HG03196 (cell line): ENCODE data around the gene SMAD2.

ENCODE experiments used
- ATAC-seq: cut with Tn5 transposase; IDR thresholded peaks from one replicate; pipeline ENCODE4 v1.9.1; 2021; ENCODE audit not compliant: unreplicated experiment

The SMAD2 gene

DNA sequence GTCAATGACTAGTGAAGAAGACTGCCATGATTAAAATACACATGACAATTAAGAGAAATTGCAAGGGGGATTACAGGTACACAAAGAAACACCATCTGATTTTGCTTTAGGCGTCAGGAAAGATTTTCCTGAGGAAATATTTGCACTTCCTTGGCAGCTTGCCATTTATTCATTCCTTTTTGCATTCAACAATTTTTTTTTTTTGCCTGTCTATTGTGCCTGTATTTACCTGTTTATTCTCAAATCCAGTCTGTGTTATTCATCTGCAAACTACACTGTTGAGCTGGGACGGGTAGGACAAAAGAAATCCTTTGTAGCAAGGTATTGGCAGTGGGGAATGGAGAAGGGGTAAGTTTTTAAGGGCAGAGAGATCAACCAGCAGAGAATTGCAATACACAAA is 31.8 kb downstream of the SMAD2 start:
- no peak for ATAC-seq

DNA sequence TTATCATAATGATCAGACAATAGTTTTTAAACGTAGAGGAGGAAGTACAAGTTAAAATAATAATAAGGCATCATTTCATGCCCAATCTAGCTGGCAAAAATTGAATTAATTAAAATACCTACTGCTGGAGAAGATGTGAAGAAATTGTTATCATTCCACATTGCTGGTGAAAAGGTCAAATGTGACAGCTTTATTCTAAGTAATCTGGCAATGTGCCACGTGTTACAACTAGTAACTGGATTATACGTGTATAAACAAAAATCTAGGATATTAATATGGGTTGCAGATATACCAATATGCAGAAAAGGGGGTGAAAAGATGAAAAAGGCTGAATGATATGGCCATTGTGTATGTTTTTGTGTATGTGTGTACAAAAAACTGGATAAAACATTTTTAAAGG is 32.4 kb downstream of the SMAD2 start:
- no peak for ATAC-seq

DNA sequence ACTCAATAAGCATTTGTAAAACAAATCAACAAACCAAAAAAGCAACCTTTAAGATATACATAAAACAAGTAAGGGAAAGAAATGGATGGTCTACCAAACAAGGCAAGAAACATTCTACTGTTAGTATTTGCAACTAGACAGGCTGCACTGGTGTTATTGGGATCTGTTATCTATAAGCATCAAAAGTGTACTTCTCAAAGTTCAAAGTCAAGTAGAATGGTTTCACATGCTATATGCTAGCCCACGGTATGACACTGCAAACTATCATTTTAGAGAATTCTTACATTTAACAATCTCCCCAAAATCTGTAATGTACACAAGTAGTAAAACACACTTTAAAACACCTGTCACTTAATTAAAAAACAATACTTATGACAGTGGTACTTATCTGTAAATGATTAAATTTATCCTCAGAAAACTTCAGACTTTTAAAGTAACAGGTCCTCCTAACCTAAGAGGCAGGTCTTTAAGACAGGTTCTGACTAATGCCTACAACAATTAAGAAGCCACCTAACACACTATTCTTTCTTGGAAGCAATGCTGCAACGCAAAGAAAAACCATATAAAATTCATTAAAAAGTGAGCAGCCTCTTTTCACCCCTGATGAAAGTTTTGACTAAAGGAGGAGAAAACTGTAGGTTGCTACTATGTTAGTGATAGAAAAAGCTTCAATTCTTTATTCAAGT is 34.8 kb downstream of the SMAD2 start:
- no peak for ATAC-seq

DNA sequence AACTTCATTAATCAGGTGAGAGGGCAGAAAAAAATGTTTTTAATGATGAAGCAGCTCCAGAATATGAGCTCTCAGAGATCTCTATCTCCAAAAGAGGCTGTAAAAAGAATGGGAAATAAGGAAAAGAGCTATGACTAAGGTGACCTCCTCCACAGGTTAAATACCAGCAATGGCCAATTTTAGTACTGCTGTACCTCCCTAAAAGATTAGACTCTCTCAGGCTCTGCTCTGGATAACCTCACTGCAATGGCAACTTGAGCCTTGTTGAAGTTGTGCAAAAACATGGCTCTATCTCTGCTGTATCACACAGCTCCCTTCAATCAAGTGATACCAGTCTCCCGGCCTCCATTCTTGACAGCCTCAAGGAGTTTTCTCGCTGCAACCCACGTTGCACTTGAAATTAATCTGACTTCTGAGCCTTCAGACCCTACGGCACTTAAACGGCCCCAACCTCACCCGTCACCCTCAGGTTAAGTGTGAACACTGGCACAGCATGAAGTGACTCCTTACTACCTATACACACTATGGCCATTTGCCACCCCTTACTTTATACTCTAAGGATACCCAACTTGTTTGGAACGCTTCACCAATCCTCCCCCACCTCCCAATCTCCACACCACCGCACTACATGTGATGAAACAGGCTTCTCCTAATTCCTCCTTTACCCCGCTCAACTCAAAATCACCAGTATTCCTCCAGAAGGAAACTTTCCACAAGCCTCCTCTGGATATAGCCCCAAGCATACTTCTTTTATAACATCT is 36.3 kb downstream of the SMAD2 start:
- no peak for ATAC-seq

DNA sequence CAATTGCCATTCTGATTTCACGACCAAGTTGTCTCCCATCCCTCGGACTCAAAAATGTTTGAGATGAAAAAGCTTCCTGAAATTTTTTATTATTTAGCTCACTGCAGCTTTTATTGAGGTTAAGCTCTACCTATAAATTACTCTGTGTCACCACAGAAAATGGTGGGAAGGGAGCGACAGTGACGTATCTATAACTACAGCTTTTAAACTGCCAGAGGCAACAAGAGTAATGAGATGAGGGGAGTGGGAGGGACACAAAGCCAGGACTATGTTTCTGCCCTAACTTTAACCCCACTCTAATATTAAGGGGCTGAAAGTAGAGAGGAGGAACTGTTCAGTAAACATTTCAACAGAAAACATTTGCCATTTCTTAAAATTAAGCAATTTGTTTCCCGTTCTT is 37.4 kb downstream of the SMAD2 start:
- no peak for ATAC-seq

DNA sequence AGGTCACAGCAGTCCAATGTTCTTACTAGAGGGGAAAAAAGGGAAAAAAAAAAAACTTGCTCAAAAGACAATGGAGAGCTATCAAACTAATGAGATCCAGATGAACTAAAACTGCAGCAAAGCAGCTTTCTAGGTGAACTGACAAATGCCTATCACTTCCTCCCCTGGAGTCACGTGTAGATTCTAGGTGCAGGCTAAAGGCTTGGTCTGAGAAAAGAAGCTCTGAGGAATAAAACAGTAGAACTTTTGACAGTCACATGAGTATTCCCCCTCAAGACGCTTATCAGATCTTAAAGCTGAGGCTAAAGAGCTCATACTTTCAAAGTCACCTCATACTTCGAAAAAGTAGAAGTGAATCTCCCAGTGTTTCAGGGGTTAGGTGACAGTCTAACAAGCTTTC is 42.3 kb downstream of the SMAD2 start:
- no peak for ATAC-seq

DNA sequence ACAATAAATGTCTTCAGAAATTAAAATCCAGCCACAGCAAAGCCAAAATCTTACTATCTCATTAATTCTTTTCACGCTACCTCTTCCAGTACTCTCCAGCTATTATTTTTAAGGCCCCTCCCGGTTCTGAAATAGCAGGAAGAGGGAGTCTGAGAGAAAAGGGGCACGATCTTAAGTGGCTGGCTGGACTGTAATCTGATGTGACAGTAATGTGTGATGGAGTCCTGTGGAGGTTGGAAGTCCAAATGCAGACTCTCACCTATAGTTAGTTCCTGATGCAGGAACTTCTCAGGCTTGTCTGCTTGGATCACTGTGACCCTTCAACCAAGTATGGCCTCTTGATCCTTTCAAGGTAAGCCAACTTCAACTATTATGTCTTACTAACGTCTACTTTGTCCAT is 43.2 kb downstream of the SMAD2 start:
- ATAC-seq, result no peak

DNA sequence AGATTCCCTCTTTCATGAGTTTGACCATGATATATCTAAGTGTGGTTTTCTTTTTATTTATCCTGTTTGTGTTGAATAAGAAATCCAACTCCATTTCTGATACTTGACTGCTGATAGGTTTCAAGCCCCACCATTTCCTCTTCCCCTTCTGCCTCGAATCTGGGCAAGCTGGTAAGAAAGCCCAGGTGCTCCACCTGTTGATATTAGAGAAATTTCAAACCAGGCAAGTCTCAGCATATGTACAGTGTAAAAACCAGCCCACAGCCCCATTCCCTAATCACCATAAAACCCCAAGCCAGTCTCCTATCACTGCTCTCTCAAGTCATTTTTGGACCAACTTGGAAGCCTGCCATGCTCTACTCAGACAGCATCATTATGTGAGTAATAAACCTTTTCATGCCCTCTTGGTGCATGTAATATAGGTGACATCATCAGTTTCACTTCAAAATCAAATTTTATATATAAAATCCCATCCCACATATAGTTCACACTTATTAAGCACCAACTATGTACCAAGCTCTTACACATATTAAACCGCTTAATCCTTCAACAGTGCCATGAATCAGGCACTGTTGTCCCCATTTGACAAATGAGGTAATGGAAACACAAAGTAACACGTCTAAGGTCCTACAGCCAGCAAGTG is 46.6 kb downstream of the SMAD2 start:
- no peak for ATAC-seq

DNA sequence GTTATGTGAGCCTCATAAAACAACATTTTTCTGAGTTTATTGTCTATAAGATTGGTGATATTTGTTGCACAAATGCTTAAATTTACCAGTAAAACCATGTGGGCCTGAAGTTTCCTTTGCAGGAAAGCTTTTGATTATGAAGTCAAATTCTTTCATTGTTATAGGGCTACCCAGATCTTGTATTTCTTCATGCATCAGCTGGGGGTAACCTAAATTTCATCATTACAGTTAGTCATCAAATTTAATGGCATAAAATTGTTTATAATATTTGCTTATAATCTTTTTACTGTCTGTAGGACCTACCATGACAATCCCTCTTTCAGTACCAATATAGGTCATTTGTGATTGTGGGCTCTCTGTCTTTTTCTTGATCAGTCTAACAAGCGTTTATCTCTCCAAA is 47.8 kb downstream of the SMAD2 start:
- no peak for ATAC-seq

DNA sequence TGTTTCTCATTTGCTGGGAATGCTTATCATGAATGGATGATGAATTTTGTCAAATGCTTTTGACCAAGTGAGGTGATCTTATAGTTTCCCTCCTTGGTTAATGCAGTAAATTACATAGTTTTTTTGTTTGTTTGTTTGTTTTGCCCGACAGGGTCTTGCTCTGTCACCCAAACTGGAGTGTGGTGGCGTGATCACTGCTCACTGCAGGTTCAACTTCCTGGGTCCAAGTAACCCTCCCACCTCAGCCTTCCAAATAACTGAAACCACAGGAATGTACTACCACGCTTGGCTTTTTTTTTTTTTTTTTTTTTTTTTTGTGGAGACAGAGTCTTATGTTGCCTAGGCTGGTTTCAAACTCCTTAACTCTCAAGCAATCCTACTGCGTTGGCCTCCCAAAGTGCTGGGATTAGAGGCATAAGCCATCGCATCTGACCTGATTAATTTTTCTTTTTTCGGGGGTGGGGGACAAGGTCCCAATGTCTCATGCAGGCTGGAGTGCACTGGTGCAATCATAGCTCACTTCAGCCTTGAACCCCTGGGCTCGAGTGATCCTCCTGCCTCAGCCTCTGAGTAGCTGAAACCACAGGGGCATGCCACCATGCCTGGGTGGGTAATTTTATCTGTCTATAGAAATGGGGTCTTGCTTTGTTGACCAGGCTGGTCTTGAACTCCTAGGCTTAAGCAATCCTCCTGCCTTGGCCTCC is 48.6 kb downstream of the SMAD2 start:
- ATAC-seq, result no peak

DNA sequence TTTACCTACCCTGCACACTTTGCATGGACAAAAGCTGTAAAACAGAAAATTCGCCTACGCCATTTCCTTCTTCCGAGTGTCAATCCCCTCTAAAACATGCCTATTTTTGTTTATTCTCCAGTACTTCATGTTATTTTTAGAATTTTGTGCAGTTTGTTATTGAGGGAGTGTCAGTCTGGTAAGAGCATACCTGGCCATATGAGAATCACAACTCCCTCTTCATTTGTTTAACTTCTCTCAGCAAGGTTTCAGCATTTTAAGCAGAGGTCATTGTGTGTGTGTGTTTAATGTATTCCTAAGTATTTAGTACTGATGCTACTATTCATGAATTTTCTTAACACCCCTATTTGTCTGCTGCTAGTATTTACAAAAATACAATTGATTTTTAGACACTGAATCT is 49.4 kb downstream of the SMAD2 start:
- ATAC-seq, result no peak

DNA sequence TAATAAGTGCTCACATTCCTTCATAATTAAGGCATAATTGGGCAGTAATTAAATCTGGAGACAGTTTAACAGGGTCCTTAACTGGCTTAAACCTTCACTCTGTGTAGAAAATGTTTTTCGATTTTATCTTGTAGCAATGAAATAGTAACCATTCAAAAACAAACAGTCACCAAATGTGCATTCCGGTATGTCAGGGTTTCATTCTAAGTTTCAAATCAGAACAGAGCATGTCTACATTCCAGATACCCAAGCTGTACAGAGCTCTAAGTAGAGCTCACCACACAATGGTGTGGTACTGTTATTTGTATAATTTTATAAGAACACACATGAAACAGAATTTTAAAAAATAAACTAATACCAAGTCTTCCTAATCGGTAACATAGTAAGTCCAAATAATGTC is 52.6 kb downstream of the SMAD2 start:
- no peak for ATAC-seq

DNA sequence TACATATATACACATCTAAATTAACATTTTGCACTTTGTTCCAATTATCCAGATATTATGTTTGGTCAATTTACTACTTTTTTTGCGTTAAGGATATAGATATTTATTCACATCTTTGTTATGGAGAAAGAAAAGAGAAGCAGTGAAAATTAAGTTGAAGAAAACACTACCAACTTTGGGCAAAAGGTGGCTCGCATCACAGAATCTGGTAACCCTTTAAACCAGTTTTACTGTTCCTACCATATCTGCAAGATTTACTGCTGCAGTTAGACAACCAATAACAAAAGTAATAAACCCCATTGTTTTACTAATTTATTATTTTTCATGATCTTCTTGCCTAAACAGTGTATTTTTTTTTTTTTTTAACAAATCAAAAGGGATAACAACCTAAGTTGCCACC is 53.6 kb downstream of the SMAD2 start:
- no peak for ATAC-seq

DNA sequence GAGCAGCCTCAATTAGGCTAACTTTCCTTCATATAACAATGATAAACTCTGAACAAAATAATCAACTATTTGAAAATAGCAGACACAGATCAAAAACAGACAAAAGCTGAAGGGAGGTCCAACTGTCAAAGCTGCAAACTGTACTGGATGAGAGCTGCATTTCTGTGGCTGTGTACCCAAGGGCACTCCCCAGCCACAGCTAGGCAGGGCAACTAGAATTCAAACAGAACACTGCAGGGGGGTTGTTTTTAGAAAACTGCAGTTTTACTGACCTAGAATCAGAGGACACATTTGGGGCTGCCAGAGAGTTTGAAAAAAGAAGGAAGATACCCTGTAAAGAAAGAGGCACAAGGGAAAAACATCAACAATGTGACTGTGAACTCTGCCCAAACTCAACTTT is 56.8 kb downstream of the SMAD2 start:
- ATAC-seq, result no peak

DNA sequence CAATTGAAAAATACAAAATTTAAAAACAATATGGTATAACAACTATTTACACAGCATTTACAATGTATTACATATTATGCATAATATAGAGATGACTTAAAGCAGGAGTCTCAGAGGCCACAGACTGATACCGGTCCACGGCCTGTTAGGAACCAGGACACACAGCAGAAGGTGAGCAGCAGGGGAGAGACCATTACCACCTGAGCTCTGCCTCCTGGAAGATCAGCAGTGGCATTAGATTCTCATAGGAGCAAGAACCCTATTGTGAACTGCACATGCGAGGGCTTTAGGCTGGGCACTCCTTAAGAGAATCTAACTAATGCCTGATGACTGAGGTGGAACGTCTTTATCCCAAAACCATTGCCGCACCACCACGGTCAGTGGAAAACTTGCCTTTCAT is 58.0 kb downstream of the SMAD2 start:
- no peak for ATAC-seq

DNA sequence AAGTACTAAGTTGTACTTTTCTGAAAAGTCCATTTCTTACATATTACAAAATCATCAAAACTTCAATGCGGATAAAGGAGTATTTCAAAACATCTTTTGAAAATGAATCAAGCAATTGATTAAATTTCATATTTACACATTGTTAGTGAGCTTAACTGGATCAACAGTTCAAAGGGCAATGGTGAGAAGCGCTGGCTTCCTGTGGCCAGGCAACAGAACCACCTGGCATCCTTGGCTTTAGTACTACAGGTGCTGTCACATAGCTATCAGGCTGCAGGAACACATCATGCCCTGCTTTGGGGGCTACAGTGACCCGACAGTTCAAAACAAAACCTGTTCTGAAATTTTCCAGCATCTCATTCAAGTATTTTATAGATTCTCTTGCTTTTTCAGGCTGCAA is 59.2 kb downstream of the SMAD2 start:
- no peak for ATAC-seq

DNA sequence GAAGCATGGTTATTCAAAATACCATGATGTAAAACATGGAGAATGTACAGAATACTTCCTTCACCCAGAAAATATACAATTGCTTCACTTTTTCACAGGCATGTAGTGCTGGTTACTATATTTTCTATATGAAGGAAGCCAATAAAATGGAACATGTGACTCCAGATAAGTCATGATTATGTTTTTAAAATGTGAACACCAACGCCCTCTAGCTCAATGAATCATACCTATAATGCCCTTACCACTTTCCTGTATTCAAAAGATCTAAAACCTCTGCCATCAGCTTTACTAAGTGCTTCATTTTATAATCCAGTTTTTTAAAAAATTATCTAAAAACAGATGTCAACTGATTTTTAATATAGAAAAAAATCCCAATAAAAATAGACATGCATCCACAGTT is 59.9 kb downstream of the SMAD2 start:
- ATAC-seq, result no peak

DNA sequence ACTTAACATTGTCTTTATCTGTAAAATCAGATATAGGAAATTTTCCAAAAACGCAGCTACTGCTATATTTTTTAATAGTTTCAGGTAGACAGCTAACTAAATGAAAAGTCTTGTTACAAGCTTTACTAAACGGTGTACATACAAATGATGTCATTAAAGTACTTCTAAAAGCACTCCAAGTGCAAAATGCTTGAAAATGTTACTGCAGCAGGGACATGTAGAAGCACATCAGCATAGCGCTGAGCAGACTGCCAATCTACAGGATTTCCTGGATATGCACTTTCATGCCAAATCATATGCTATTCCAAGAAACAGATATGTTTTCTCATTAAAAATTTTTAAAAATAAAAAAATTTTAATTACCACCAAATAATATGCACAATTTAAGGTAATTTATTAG is 61.7 kb downstream of the SMAD2 start:
- no peak for ATAC-seq

DNA sequence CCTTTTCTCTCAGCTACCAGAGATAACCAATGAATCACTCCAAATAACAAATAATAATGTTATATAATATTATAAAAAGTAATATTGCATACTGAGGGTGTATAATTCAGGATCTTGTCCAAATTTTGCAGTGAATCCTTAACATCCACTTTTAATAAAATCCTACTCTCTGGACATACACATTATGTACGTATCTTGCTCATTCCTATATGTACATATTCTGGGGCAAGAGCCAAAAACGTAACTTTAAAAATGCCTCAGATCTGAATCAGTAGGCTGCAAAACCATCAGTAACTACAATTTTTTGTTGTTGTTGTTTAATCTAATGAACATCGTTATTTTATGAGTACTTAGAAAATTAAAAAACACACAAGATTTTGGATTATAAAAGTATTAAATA is 65.3 kb downstream of the SMAD2 start:
- ATAC-seq, result no peak

DNA sequence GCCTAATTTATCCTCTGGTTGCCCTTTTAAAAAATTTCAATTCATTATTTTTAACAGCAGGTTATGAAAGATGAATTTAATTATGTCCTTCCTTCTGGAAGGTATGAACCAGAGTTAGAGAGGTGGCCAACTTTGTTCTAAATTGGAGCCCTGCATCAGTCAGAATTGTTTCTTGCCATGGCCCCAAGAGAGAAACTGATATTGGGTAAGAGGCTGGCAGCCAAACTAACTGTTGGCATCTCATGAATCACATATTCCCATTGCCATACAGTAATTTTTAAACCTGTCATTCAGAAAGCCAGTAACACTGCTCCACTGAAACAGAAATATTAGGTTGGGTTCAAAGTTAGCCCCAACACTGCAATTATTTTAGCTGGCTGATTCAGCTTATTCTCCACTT is 67.4 kb downstream of the SMAD2 start:
- no peak for ATAC-seq

DNA sequence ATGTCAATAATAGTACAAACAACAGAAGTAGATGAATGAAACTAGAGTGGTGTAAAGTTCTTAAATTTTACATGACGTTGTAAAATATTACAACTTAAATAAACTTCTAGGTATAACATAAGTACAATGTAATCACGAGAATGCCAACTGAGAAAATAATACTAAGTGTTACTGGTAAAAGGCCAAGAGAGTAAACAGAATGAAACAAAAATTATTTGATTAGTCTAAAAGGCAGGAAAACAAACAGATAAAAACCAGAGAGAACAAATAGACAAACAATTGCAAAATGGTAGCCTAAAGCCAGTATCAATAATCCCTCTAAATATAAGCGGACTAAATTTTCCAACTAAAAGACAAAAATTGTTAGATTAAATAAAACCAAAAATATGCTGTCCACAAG is 71.9 kb downstream of the SMAD2 start:
- ATAC-seq, result no peak

DNA sequence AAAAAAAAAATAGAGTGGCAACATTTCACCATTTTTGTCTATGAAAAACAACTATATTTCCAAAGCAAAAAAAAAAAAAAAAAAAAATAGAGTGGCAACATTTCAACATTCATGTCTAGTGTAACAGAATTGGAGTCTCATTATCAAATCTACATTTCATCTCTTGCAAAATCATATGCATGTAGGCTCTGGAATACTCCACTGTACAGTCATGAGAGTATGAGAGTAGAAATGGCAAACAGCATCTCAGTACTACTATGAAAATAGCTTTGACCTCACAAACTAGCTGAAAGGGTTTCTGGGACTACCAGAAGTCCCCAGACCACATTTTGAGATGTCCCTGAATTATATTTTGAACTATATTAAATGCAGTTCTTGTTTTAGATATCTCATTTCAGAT is 82.8 kb downstream of the SMAD2 start:
- no peak for ATAC-seq
